ENCODE measurements around the gene NUP43. TPM values are rescaled to one million over a fixed set of nuclear protein-coding genes. Genes with fewer than 3 reads are reported as not detected.

NUP43 gene
- total and polyA plus RNA-seq, 2 of the 13 experiments (the other 11 are each of a cell fraction or from before 2014, with no cell fraction given): 38.9 to 85.1 TPM

- TF ChIP-seq CHD4 (IDR thresholded peaks at IDR 0.05; ENCODE audit: borderline replicate concordance, low read length) (no peak), ISL2 (CRISPR knock-in tag; IDR thresholded peaks at IDR 0.05) (peak; percentile 55; the same call in 1 of the 2 replicates), KLF15 (CRISPR knock-in tag; IDR thresholded peaks at IDR 0.05; ENCODE audit: borderline replicate concordance) (peak; percentile 36), ETV6 (CRISPR knock-in tag; conservative IDR thresholded peaks at IDR 0.05) (peak; percentile 60), SMAD1 (CRISPR knock-in tag; IDR thresholded peaks at IDR 0.05; ENCODE audit: borderline replicate concordance, low read depth) (peak; percentile 98), ZNF121 (CRISPR knock-in tag; IDR thresholded peaks at IDR 0.05) (peak; percentile 47; the same call in 1 of the 2 replicates), MEIS2 (CRISPR knock-in tag; IDR thresholded peaks at IDR 0.05) (peak; percentile 67; the same call in 1 of the 2 replicates), ZNF430 (CRISPR knock-in tag; IDR thresholded peaks at IDR 0.05) (peak; percentile 97), ZSCAN20 (CRISPR knock-in tag; IDR thresholded peaks at IDR 0.05; ENCODE audit: borderline replicate concordance) (peak; percentile 50), DNMT3B (CRISPR knock-in tag; conservative IDR thresholded peaks at IDR 0.05) (peak; percentile 54; the same call in 1 of the 2 replicates), MXI1 (IDR thresholded peaks at IDR 0.05; ENCODE audit: borderline replicate concordance, low read depth, low read length) (peak; percentile 70; the same call in 1 of the 3 replicates), AFF4 (CRISPR knock-in tag; IDR thresholded peaks at IDR 0.05) (no peak; the same call in 1 of the 2 replicates), NR1H2 (CRISPR knock-in tag; IDR thresholded peaks at IDR 0.05; ENCODE audit: borderline replicate concordance, low read depth) (peak; percentile 39), TOPORS (CRISPR knock-in tag; IDR thresholded peaks at IDR 0.05) (no peak; the same call in 1 of the 2 replicates), BCL3 (CRISPR knock-in tag; IDR thresholded peaks at IDR 0.05) (peak; percentile 97), TFAP4 (IDR thresholded peaks at IDR 0.05; ENCODE audit: borderline replicate concordance, low read depth) (peak; percentile 49; the same call in 1 of the 2 replicates), ZBTB4 (CRISPR knock-in tag; IDR thresholded peaks at IDR 0.05; ENCODE audit: borderline replicate concordance) (peak; percentile 94; the same call in 1 of the 2 replicates), PAWR (CRISPR knock-in tag; IDR thresholded peaks at IDR 0.05; ENCODE audit: borderline replicate concordance) (peak; percentile 40; the same call in 1 of the 2 replicates), ZNF569 (CRISPR knock-in tag; IDR thresholded peaks at IDR 0.05; ENCODE audit: borderline replicate concordance) (peak; percentile 86; the same call in 1 of the 2 replicates)
Observed at GRCh38 chr6:149717588-149718458, 28.5 kb downstream of the NUP43 start, which contains the start of gene LATS1 (continued).

Measured in HepG2 (cell line).